Thymus (tissue), 2 donors: ENCODE measurements around the gene HLA-E. TPM values are rescaled to one million over a fixed set of nuclear protein-coding genes. Genes with fewer than 3 reads are reported as not detected.

Experiments
- polyA plus RNA-seq: library from polyadenylated mRNA; stranded (reverse); fragments of 200-250 nt; gene quantifications from one replicate; pipeline ENCODE4 v1.2.3, GENCODE V29; 2013
- total RNA-seq: library from RNA; stranded (reverse); fragments of 120-200 nt; gene quantifications from one replicate; pipeline ENCODE4 v1.2.4, GENCODE V29; 2013
- donor health status: healthy.

Gene HLA-E
- total and polyA plus RNA-seq, 2 donors = 303 to 531 TPM

Other genes starting within 250 kb of the HLA-E start
- 7.2 TPM for gene TRIM39, start 162.6 kb upstream of the HLA-E start, total RNA-seq
- gene TRIM39, start 162.6 kb upstream of the HLA-E start, polyA plus RNA-seq = 12.7 TPM
- gene RPP21, start 144.4 kb upstream of the HLA-E start, total RNA-seq = 35.4 TPM
- gene RPP21, start 144.4 kb upstream of the HLA-E start, polyA plus RNA-seq = 76.2 TPM
- 46.4 TPM for gene GNL1, start 67.0 kb downstream of the HLA-E start, total RNA-seq
- 78.8 TPM for gene GNL1, start 67.0 kb downstream of the HLA-E start, polyA plus RNA-seq
- gene PRR3, start 67.8 kb downstream of the HLA-E start, total RNA-seq = 13.0 TPM
- gene PRR3, start 67.8 kb downstream of the HLA-E start, polyA plus RNA-seq = 16.7 TPM
- gene ABCF1, start 81.9 kb downstream of the HLA-E start, total RNA-seq = 33.9 TPM
- 23.5 TPM for gene ABCF1, start 81.9 kb downstream of the HLA-E start, polyA plus RNA-seq
- gene PPP1R10, start 127.7 kb downstream of the HLA-E start, total RNA-seq = 37.8 TPM
- 24.9 TPM for gene PPP1R10, start 127.7 kb downstream of the HLA-E start, polyA plus RNA-seq
- gene MRPS18B, start 128.3 kb downstream of the HLA-E start, total RNA-seq = 47.9 TPM
- gene MRPS18B, start 128.3 kb downstream of the HLA-E start, polyA plus RNA-seq = 48.9 TPM
- gene ATAT1, start 137.4 kb downstream of the HLA-E start, total RNA-seq = 2.9 TPM
- 7.5 TPM for gene ATAT1, start 137.4 kb downstream of the HLA-E start, polyA plus RNA-seq
- 9.5 TPM for gene C6orf136, start 157.6 kb downstream of the HLA-E start, total RNA-seq
- gene C6orf136, start 157.6 kb downstream of the HLA-E start, polyA plus RNA-seq = 24.0 TPM
- 29.9 TPM for gene DHX16, start 183.5 kb downstream of the HLA-E start, total RNA-seq
- 48.0 TPM for gene DHX16, start 183.5 kb downstream of the HLA-E start, polyA plus RNA-seq
- 47.6 TPM for gene PPP1R18, start 197.1 kb downstream of the HLA-E start, total RNA-seq
- 115 TPM for gene PPP1R18, start 197.1 kb downstream of the HLA-E start, polyA plus RNA-seq
- gene NRM, start 201.5 kb downstream of the HLA-E start, total RNA-seq = 6.5 TPM
- gene NRM, start 201.5 kb downstream of the HLA-E start, polyA plus RNA-seq = 10.4 TPM
- gene MDC1, start 227.8 kb downstream of the HLA-E start, total RNA-seq = 7.6 TPM
- 21.6 TPM for gene MDC1, start 227.8 kb downstream of the HLA-E start, polyA plus RNA-seq
- gene TUBB, start 230.8 kb downstream of the HLA-E start, total RNA-seq = 691 TPM
- 137 TPM for gene TUBB, start 230.8 kb downstream of the HLA-E start, polyA plus RNA-seq